PC-3 (cell line): ENCODE results near the gene HECW1. TPM values are rescaled to one million over a fixed set of nuclear protein-coding genes. Genes with fewer than 3 reads are reported as not detected.
"Not testable (repeated sequence)": the region's sequence is repeated elsewhere in the genome, so short reads cannot be mapped to it uniquely, and the experiment has no call there.

Source experiments
- ATAC-seq: fragments of 200-7000 bp; cut with Tn5 transposase; 2 replicates; pipeline ENCODE4 v1.9.1; 2020; ENCODE audit warnings: mild to moderate bottlenecking, moderate library complexity
- BruUV-seq: library from RNA; stranded (reverse); fragments of 400-500 nt; replicated peaks from 2 replicates; lab custom pipeline; 2021; lab: Mats Ljungman, UMichigan
- CTCF ChIA-PET: fragments of 300-600 bp; sonication (Branson Sonifier 250); formaldehyde crosslinking; loops from one replicate; lab custom pipeline; 2022; ENCODE audit warnings: antibody characterized with exemption; lab: Charles Lee
- POLR2A ChIA-PET: fragments of 300-600 bp; sonication (Branson Sonifier 250); formaldehyde crosslinking; loops from one replicate; lab custom pipeline; 2022; ENCODE audit warnings: antibody characterized with exemption; ENCODE audit not compliant: unreplicated experiment; lab: Charles Lee
- DNase-seq: peaks from one replicate; pipeline ENCODE4 v3.0.0-alpha.2; 2015
- H2AFZ ChIP-seq: fragments of 300-600 bp; sonication (generic); 2 replicates; pipeline ENCODE4 v1.6.0; 2016; ENCODE audit warnings: antibody characterized with exemption, low read length
- H3F3A ChIP-seq: fragments of 300-600 bp; sonication (generic); one replicate; pipeline ENCODE4 v1.6.0; 2017; ENCODE audit warnings: antibody characterized with exemption, low read length, control low read depth, mild to moderate bottlenecking; ENCODE audit not compliant: unreplicated experiment
- H3K27ac ChIP-seq: fragments of 300-600 bp; sonication (generic); 2 replicates; pipeline ENCODE4 v1.5.1; 2016; ENCODE audit warnings: mild to moderate bottlenecking, low read length
- H3K27me3 ChIP-seq: fragments of 300-600 bp; sonication (generic); 2 replicates; pipeline ENCODE4 v1.6.1; 2016; ENCODE audit warnings: low read length, mixed read lengths
- H3K36me3 ChIP-seq: fragments of 300-600 bp; sonication (generic); 2 replicates; pipeline ENCODE4 v1.6.1; 2016; ENCODE audit warnings: low read depth, mixed run types, low read length, mixed read lengths
- H3K4me1 ChIP-seq: fragments of 300-600 bp; sonication (generic); 2 replicates; pipeline ENCODE4 v1.5.1; 2016; ENCODE audit warnings: low read length; ENCODE audit not compliant: insufficient read depth
- H3K4me2 ChIP-seq: fragments of 300-600 bp; sonication (generic); 2 replicates; pipeline ENCODE4 v1.6.0; 2016; ENCODE audit warnings: low read length
- H3K4me3 ChIP-seq: fragments of 300-600 bp; sonication (generic); 2 replicates; pipeline ENCODE4 v1.5.1; 2016; ENCODE audit warnings: mild to moderate bottlenecking, low read length, mixed read lengths
- H3K79me2 ChIP-seq: fragments of 300-600 bp; sonication (generic); 2 replicates; pipeline ENCODE4 v1.6.1; 2017; ENCODE audit warnings: low read length, mixed read lengths
- H3K9ac ChIP-seq: fragments of 300-600 bp; sonication (generic); 2 replicates; pipeline ENCODE4 v1.6.0; 2016; ENCODE audit warnings: mild to moderate bottlenecking, low read length
- H3K9me2 ChIP-seq: fragments of 300-600 bp; sonication (generic); replicated peaks from 2 replicates; pipeline ENCODE4 v1.6.1; 2016; ENCODE audit warnings: mixed run types, low read length, mixed read lengths
- H3K9me3 ChIP-seq: fragments of 300-600 bp; sonication (generic); 2 replicates; pipeline ENCODE4 v1.6.1; 2016; ENCODE audit warnings: low read length, mixed read lengths
- H4K20me1 ChIP-seq: fragments of 300-600 bp; sonication (generic); 2 replicates; pipeline ENCODE4 v1.6.1; 2016; ENCODE audit warnings: low read length, mixed read lengths
- CTCF ChIP-seq: fragments of 300-600 bp; sonication (generic); conservative IDR thresholded peaks from 2 replicates; pipeline ENCODE4 v1.5.1; 2017; ENCODE audit warnings: antibody characterized with exemption, low read depth, mild to moderate bottlenecking, low read length
- EZH2 ChIP-seq: fragments of 300-600 bp; sonication (generic); IDR thresholded peaks from one replicate; pipeline ENCODE4 v1.6.1; 2017; ENCODE audit warnings: antibody characterized with exemption, mild to moderate bottlenecking, low read length; ENCODE audit not compliant: unreplicated experiment
- EZH2phosphoT487 ChIP-seq: fragments of 300-600 bp; sonication (generic); IDR thresholded peaks from 2 replicates; pipeline ENCODE4 v1.6.1; 2018; ENCODE audit warnings: mild to moderate bottlenecking, antibody characterized with exemption, low read length, borderline replicate concordance
- intact Hi-C: fragments of 100-400 bp; cut with micrococcal nuclease; formaldehyde crosslinking; loops from 2 replicates; pipeline ENCODE4 v1.9.0; 2023
- total RNA-seq: library from RNA; depleted of rRNA; stranded (reverse); fragments of >200 nt; gene quantifications from 2 replicates; pipeline ENCODE4 v1.2.3, GENCODE V29; 2014

HECW1 gene
- total RNA-seq, 1 experiment from 2014 or later = 3.0 TPM

- Histone ChIP-seq H3K27ac (peak overlapping the region; percentile 74), H3K9ac (peak overlapping the region; percentile 90), H2AFZ (no peak overlapping the region), H3F3A (no peaks in the 10 kb centered on the region), H3K4me2 (peak overlapping the region; percentile 84), H3K9me3 (no peaks in the 10 kb centered on the region), H3K4me3 (peak overlapping the region; percentile 95), H3K79me2 (peaks cover 63% of the 10 kb centered on the region), H3K36me3 (no peaks in the 10 kb centered on the region), H3K9me2 (no peaks in the 10 kb centered on the region), H3K27me3 (no peaks in the 10 kb centered on the region), H4K20me1 (peaks cover 55% of the 10 kb centered on the region), H3K4me1 (peaks cover 38% of the 10 kb centered on the region)
- peak; percentile 3 for ATAC-seq
- CTCF ChIA-PET = no interaction called here
- intact Hi-C loops = no loop called here
- POLR2A ChIA-PET = no interaction called here
- BruUV-seq = TSS peak; percentile 43
- peak; percentile 61 for DNase-seq
- TF ChIP-seq EZH2phosphoT487 = no peak
- TF ChIP-seq CTCF = no peak
- no peak for TF ChIP-seq EZH2
Observed at GRCh38 chr7:43584195-43584586, 471.7 kb downstream of the HECW1 start.

GRCh38 chr7:43584733-43585132 is 472.3 kb downstream of the HECW1 start:
- DNase-seq, CTCF ChIA-PET, H2AFZ ChIP-seq, ATAC-seq, H3K9me2 ChIP-seq, H3F3A ChIP-seq, H3K36me3 ChIP-seq, H3K9me3 ChIP-seq, BruUV-seq, H3K27me3 ChIP-seq, intact Hi-C loops: not testable (repeated sequence)
- POLR2A ChIA-PET = interaction anchor here (0.6 kb wide), 2 partner anchors 108 to 130 kb away, joined by 3 to 9 read pairs; no protein-coding TSS in a partner anchor
- Histone ChIP-seq H3K27ac (peak overlapping the region; percentile 74), H3K4me3 (peak overlapping the region; percentile 95), H3K79me2 (peaks cover 68% of the 10 kb centered on the region), H3K9ac (peak overlapping the region; percentile 90), H3K4me2 (peak overlapping the region; percentile 84), H4K20me1 (peaks cover 60% of the 10 kb centered on the region), H3K4me1 (peaks cover 38% of the 10 kb centered on the region)

- Histone ChIP-seq H3F3A (no peaks in the 10 kb centered on the region), H3K4me1 (peaks cover 44% of the 10 kb centered on the region), H3K4me3 (peak overlapping the region; percentile 95), H3K4me2 (peak overlapping the region; percentile 84), H3K36me3 (0 out of 2 replicates have a peak, but pooled peaks cover 8% of the 10 kb centered on the region), H3K9me3 (no peaks in the 10 kb centered on the region), H3K27me3 (no peaks in the 10 kb centered on the region), H4K20me1 (peaks cover 67% of the 10 kb centered on the region), H3K9me2 (no peaks in the 10 kb centered on the region), H3K79me2 (peaks cover 76% of the 10 kb centered on the region), H3K9ac (peak overlapping the region; percentile 90), H3K27ac (peak overlapping the region; percentile 74), H2AFZ (no peak overlapping the region)
- TF ChIP-seq EZH2phosphoT487 (no peak), CTCF (no peak), EZH2 (no peak)
- peak; percentile 37 for DNase-seq
- ChIA-PET POLR2A (interaction anchor here (0.6 kb wide), 1 partner anchor 284 kb away, joined by 3 read pairs; no protein-coding TSS in a partner anchor), CTCF (no interaction called here)
- no TSS peak for BruUV-seq
- intact Hi-C loops = no loop called here
- ATAC-seq = no peak
Observed at GRCh38 chr7:43585562-43585961, 473.1 kb downstream of the HECW1 start.
